PC-3 (cell line): ENCODE measurements around the gene TUFT1. TPM values are rescaled to one million over a fixed set of nuclear protein-coding genes. Genes with fewer than 3 reads are reported as not detected.
A peak's percentile ranks its signal among the peaks of the same experiment; 100 is the strongest.
"Not testable (repeated sequence)": the region's sequence is repeated elsewhere in the genome, so short reads cannot be mapped to it uniquely, and the experiment has no call there.

Experiments
- ATAC-seq: fragments of 200-7000 bp; cut with Tn5 transposase; 2 replicates; pipeline ENCODE4 v1.9.1; 2020; ENCODE audit warnings: mild to moderate bottlenecking, moderate library complexity
- BruUV-seq: library from RNA; stranded (reverse); fragments of 400-500 nt; replicated peaks from 2 replicates; lab custom pipeline; 2021; lab: Mats Ljungman, UMichigan
- CTCF ChIA-PET: fragments of 300-600 bp; sonication (Branson Sonifier 250); formaldehyde crosslinking; loops from one replicate; lab custom pipeline; 2022; ENCODE audit warnings: antibody characterized with exemption; lab: Charles Lee
- POLR2A ChIA-PET: fragments of 300-600 bp; sonication (Branson Sonifier 250); formaldehyde crosslinking; loops from one replicate; lab custom pipeline; 2022; ENCODE audit warnings: antibody characterized with exemption; ENCODE audit not compliant: unreplicated experiment; lab: Charles Lee
- DNase-seq: peaks from one replicate; pipeline ENCODE4 v3.0.0-alpha.2; 2015
- H2AFZ ChIP-seq: fragments of 300-600 bp; sonication (generic); 2 replicates; pipeline ENCODE4 v1.6.0; 2016; ENCODE audit warnings: antibody characterized with exemption, low read length
- H3F3A ChIP-seq: fragments of 300-600 bp; sonication (generic); one replicate; pipeline ENCODE4 v1.6.0; 2017; ENCODE audit warnings: antibody characterized with exemption, low read length, control low read depth, mild to moderate bottlenecking; ENCODE audit not compliant: unreplicated experiment
- H3K27ac ChIP-seq: fragments of 300-600 bp; sonication (generic); 2 replicates; pipeline ENCODE4 v1.5.1; 2016; ENCODE audit warnings: mild to moderate bottlenecking, low read length
- H3K27me3 ChIP-seq: fragments of 300-600 bp; sonication (generic); 2 replicates; pipeline ENCODE4 v1.6.1; 2016; ENCODE audit warnings: low read length, mixed read lengths
- H3K36me3 ChIP-seq: fragments of 300-600 bp; sonication (generic); 2 replicates; pipeline ENCODE4 v1.6.1; 2016; ENCODE audit warnings: low read depth, mixed run types, low read length, mixed read lengths
- H3K4me1 ChIP-seq: fragments of 300-600 bp; sonication (generic); 2 replicates; pipeline ENCODE4 v1.5.1; 2016; ENCODE audit warnings: low read length; ENCODE audit not compliant: insufficient read depth
- H3K4me2 ChIP-seq: fragments of 300-600 bp; sonication (generic); 2 replicates; pipeline ENCODE4 v1.6.0; 2016; ENCODE audit warnings: low read length
- H3K4me3 ChIP-seq: fragments of 300-600 bp; sonication (generic); 2 replicates; pipeline ENCODE4 v1.5.1; 2016; ENCODE audit warnings: mild to moderate bottlenecking, low read length, mixed read lengths
- H3K79me2 ChIP-seq: fragments of 300-600 bp; sonication (generic); 2 replicates; pipeline ENCODE4 v1.6.1; 2017; ENCODE audit warnings: low read length, mixed read lengths
- H3K9ac ChIP-seq: fragments of 300-600 bp; sonication (generic); 2 replicates; pipeline ENCODE4 v1.6.0; 2016; ENCODE audit warnings: mild to moderate bottlenecking, low read length
- H3K9me2 ChIP-seq: fragments of 300-600 bp; sonication (generic); replicated peaks from 2 replicates; pipeline ENCODE4 v1.6.1; 2016; ENCODE audit warnings: mixed run types, low read length, mixed read lengths
- H3K9me3 ChIP-seq: fragments of 300-600 bp; sonication (generic); 2 replicates; pipeline ENCODE4 v1.6.1; 2016; ENCODE audit warnings: low read length, mixed read lengths
- H4K20me1 ChIP-seq: fragments of 300-600 bp; sonication (generic); 2 replicates; pipeline ENCODE4 v1.6.1; 2016; ENCODE audit warnings: low read length, mixed read lengths
- CTCF ChIP-seq: fragments of 300-600 bp; sonication (generic); conservative IDR thresholded peaks from 2 replicates; pipeline ENCODE4 v1.5.1; 2017; ENCODE audit warnings: antibody characterized with exemption, low read depth, mild to moderate bottlenecking, low read length
- EZH2 ChIP-seq: fragments of 300-600 bp; sonication (generic); IDR thresholded peaks from one replicate; pipeline ENCODE4 v1.6.1; 2017; ENCODE audit warnings: antibody characterized with exemption, mild to moderate bottlenecking, low read length; ENCODE audit not compliant: unreplicated experiment
- EZH2phosphoT487 ChIP-seq: fragments of 300-600 bp; sonication (generic); IDR thresholded peaks from 2 replicates; pipeline ENCODE4 v1.6.1; 2018; ENCODE audit warnings: mild to moderate bottlenecking, antibody characterized with exemption, low read length, borderline replicate concordance
- intact Hi-C: fragments of 100-400 bp; cut with micrococcal nuclease; formaldehyde crosslinking; loops from 2 replicates; pipeline ENCODE4 v1.9.0; 2023
- total RNA-seq: library from RNA; depleted of rRNA; stranded (reverse); fragments of >200 nt; gene quantifications from 2 replicates; pipeline ENCODE4 v1.2.3, GENCODE V29; 2014

TUFT1 gene
- total RNA-seq, 1 experiment from 2014 or later: 33.9 TPM

GRCh38 chr1:151618003-151618402, 77.9 kb downstream of the TUFT1 start:
- Histone ChIP-seq H4K20me1 (peaks cover 3% of the 10 kb centered on the region; the same call in 1 of the 2 replicates), H3K27ac (no peak overlapping the region), H3K36me3 (no peaks in the 10 kb centered on the region), H3K9me2 (no peaks in the 10 kb centered on the region), H3K9ac (no peak overlapping the region), H3K27me3 (no peaks in the 10 kb centered on the region), H3K4me1 (peaks cover 56% of the 10 kb centered on the region), H3K9me3 (no peaks in the 10 kb centered on the region), H3F3A (peaks cover 9% of the 10 kb centered on the region), H3K4me3 (no peak overlapping the region), H3K79me2 (peaks cover 89% of the 10 kb centered on the region), H2AFZ (no peak overlapping the region), H3K4me2 (no peak overlapping the region)
- ATAC-seq (no peak), DNase-seq (no peak)
- CTCF ChIA-PET: no interaction called here
- no TSS peak for BruUV-seq
- intact Hi-C loops: loop anchor here (10.0 kb wide), 2 partner anchors 217 to 377 kb away; partner anchors contain the start of genes C2CD4D, RORC and S100A10
- no peak for TF ChIP-seq EZH2phosphoT487
- POLR2A ChIA-PET: no interaction called here

GRCh38 chr1:151618470-151618869, 78.4 kb downstream of the TUFT1 start:
- Histone ChIP-seq H3F3A (peaks cover 9% of the 10 kb centered on the region), H3K27ac (no peak overlapping the region), H3K4me1 (peaks cover 51% of the 10 kb centered on the region), H3K9me3 (no peaks in the 10 kb centered on the region), H3K4me3 (no peak overlapping the region), H3K9me2 (no peaks in the 10 kb centered on the region), H3K36me3 (no peaks in the 10 kb centered on the region), H3K4me2 (no peak overlapping the region), H3K79me2 (peaks cover 86% of the 10 kb centered on the region), H3K9ac (no peak overlapping the region), H3K27me3 (no peaks in the 10 kb centered on the region), H4K20me1 (peaks cover 3% of the 10 kb centered on the region; the same call in 1 of the 2 replicates), H2AFZ (no peak overlapping the region)
- no TSS peak for BruUV-seq
- CTCF ChIA-PET: no interaction called here
- POLR2A ChIA-PET: no interaction called here
- DNase-seq (no peak), ATAC-seq (no peak)
- intact Hi-C loops: loop anchor here (10.0 kb wide), 2 partner anchors 216 to 376 kb away; partner anchors contain the start of genes C2CD4D, RORC and S100A10
- TF ChIP-seq EZH2phosphoT487: no peak
- no peak for TF ChIP-seq CTCF
- no peak for TF ChIP-seq EZH2

GRCh38 chr1:151618996-151619395, 78.9 kb downstream of the TUFT1 start:
- H2AFZ ChIP-seq, H3K27ac ChIP-seq, H3K4me3 ChIP-seq, H3K27me3 ChIP-seq, H3F3A ChIP-seq, H3K36me3 ChIP-seq, BruUV-seq, H3K9me3 ChIP-seq, CTCF ChIA-PET, POLR2A ChIA-PET, DNase-seq, H3K9ac ChIP-seq, H3K9me2 ChIP-seq, ATAC-seq, H4K20me1 ChIP-seq: not testable (repeated sequence)
- peaks cover 48% of the 10 kb centered on the region for H3K4me1 ChIP-seq
- peak overlapping the region; percentile 52 for H3K4me2 ChIP-seq
- H3K79me2 ChIP-seq: peaks cover 86% of the 10 kb centered on the region
- intact Hi-C loops: loop anchor here (10.0 kb wide), 2 partner anchors 216 to 376 kb away; partner anchors contain the start of genes C2CD4D, RORC and S100A10
